HCT116 (cell line): ENCODE data around the gene MAP3K5. TPM values are rescaled to one million over a fixed set of nuclear protein-coding genes. Genes with fewer than 3 reads are reported as not detected.

Experiments used
- ATAC-seq: fragments of 200-7000 bp; cut with Tn5 transposase; 2 replicates; pipeline ENCODE4 v1.9.1; 2020; ENCODE audit warnings: mild to moderate bottlenecking, moderate library complexity
- BruUV-seq: library from RNA; stranded (reverse); fragments of 400-500 nt; replicated peaks from 2 replicates; lab custom pipeline; 2021; lab: Mats Ljungman, UMichigan
- CTCF ChIA-PET: fragments of 300-600 bp; sonication (Branson Sonifier 250); formaldehyde crosslinking; loops from one replicate; lab custom pipeline; 2021; ENCODE audit warnings: antibody characterized with exemption; lab: Charles Lee
- POLR2A ChIA-PET: fragments of 300-600, 350-600 bp; sonication (Branson Sonifier 250); formaldehyde crosslinking; loops from one replicate; lab custom pipeline; 2021; ENCODE audit warnings: antibody characterized with exemption; lab: Charles Lee
- RAD21 ChIA-PET, 2 experiments: fragments of 300-600 bp; sonication (Branson Sonifier 250); formaldehyde crosslinking; loops; one replicate each; lab custom pipeline; 2023; ENCODE audit warnings: low total read pairs in 2 of 2; ENCODE audit not compliant: uncharacterized antibody in 2 of 2, unreplicated experiment in 2 of 2, low non-redundant PET in 1 of 2; lab: Charles Lee
- DNase-seq: peaks from one replicate; pipeline ENCODE4 v3.0.0-alpha.2; 2010; ENCODE audit warnings: low read depth, low spot score
- H2AFZ ChIP-seq: fragments of 200-600 bp; shearing (Covaris generic), sonication (generic); 2 replicates; pipeline ENCODE4 v1.6.1; 2017; ENCODE audit warnings: low read depth, mixed run types, mixed read lengths, antibody characterized with exemption, low read length; ENCODE audit not compliant: poor library complexity, severe bottlenecking
- H3K27ac ChIP-seq: 2 replicates; pipeline ENCODE4 v1.5.1; 2012; ENCODE audit warnings: low read depth, low read length
- H3K27me3 ChIP-seq: fragments of 200-600 bp; sonication (generic); 2 replicates; pipeline ENCODE4 v1.6.1; 2016; ENCODE audit warnings: mixed run types, low read length, mixed read lengths; ENCODE audit not compliant: insufficient read depth
- H3K36me3 ChIP-seq, 2 experiments: fragments of 200-500 bp in 1 of 2; fragments of 200-600 bp in 1 of 2; sonication (Bioruptor generic) in 1 of 2; sonication (generic) in 1 of 2; 2 replicates each; pipeline versions ENCODE4 v1.5.1 to v1.6.1; 2014 to 2016; ENCODE audit warnings: low read length in 2 of 2, inconsistent platforms in 1 of 2, mixed read lengths in 1 of 2, mixed run types in 1 of 2; ENCODE audit not compliant: insufficient read depth in 2 of 2, control insufficient read depth in 1 of 2
- H3K4me1 ChIP-seq, 2 experiments: fragments of 200-600 bp in 1 of 2; sonication (generic) in 1 of 2; 2 replicates each; pipeline versions ENCODE4 v1.5.1 to v1.6.1; 2012 to 2017; ENCODE audit warnings: low read length in 2 of 2, inconsistent platforms in 1 of 2, mild to moderate bottlenecking in 1 of 2, mixed read lengths in 1 of 2, mixed run types in 1 of 2, moderate library complexity in 1 of 2; ENCODE audit not compliant: insufficient read depth in 2 of 2, control insufficient read depth in 1 of 2
- H3K4me2 ChIP-seq: fragments of 200-600 bp; sonication (generic); 2 replicates; pipeline ENCODE4 v1.6.1; 2017; ENCODE audit warnings: mixed run types, low read length, mixed read lengths
- H3K4me3 ChIP-seq, 2 experiments: fragments of 200-600 bp in 1 of 2; sonication (generic) in 1 of 2; replicated peaks in 1 of 2; 2 replicates each; pipeline ENCODE4 v1.5.1; 2011 to 2016; ENCODE audit warnings: low read length in 2 of 2, control low read depth in 1 of 2, low read depth in 1 of 2, mild to moderate bottlenecking in 1 of 2, mixed read lengths in 1 of 2, mixed run types in 1 of 2
- H3K79me2 ChIP-seq: fragments of 200-600 bp; sonication (generic); 2 replicates; pipeline ENCODE4 v1.6.1; 2017; ENCODE audit warnings: mild to moderate bottlenecking, mixed run types, low read length, moderate library complexity, mixed read lengths; ENCODE audit not compliant: insufficient read depth
- H3K9ac ChIP-seq: fragments of 200-600 bp; sonication (generic); 2 replicates; pipeline ENCODE4 v1.6.1; 2016; ENCODE audit warnings: low read length, mixed read lengths
- H3K9me2 ChIP-seq: fragments of 200-600 bp; sonication (generic), shearing (Covaris generic); 2 replicates; pipeline ENCODE4 v1.6.1; 2017; ENCODE audit warnings: mixed run types, mild to moderate bottlenecking, moderate library complexity; ENCODE audit not compliant: insufficient read depth
- H3K9me3 ChIP-seq, 2 experiments: fragments of 200-500 bp in 1 of 2; fragments of 200-600 bp in 1 of 2; sonication (Bioruptor generic) in 1 of 2; sonication (generic) in 1 of 2; 2 replicates each; pipeline ENCODE4 v1.6.1; 2014 to 2017; ENCODE audit warnings: low read length in 2 of 2, mixed read lengths in 2 of 2, inconsistent platforms in 1 of 2, low read depth in 1 of 2, mild to moderate bottlenecking in 1 of 2, mixed run types in 1 of 2, moderate library complexity in 1 of 2; ENCODE audit not compliant: control insufficient read depth in 1 of 2, insufficient read depth in 1 of 2
- H4K20me1 ChIP-seq: fragments of 200-600 bp; sonication (generic), shearing (Covaris generic); 2 replicates; pipeline ENCODE4 v1.6.1; 2017; ENCODE audit warnings: mixed run types, mild to moderate bottlenecking, moderate library complexity; ENCODE audit not compliant: insufficient read depth
- ATF3 ChIP-seq: IDR thresholded peaks from 2 replicates; pipeline ENCODE4 v1.6.1; 2012
- CBX3 ChIP-seq: IDR thresholded peaks from 2 replicates; pipeline ENCODE4 v1.6.1; 2012; ENCODE audit warnings: low read depth
- CEBPB ChIP-seq: IDR thresholded peaks from 2 replicates; pipeline ENCODE4 v1.6.1; 2012; ENCODE audit warnings: low read depth
- CTCF ChIP-seq, 3 experiments: fragments of 200-600 bp in 1 of 3; sonication (generic) in 1 of 3; IDR thresholded peaks in 2 of 3; conservative IDR thresholded peaks in 1 of 3; 2 replicates each; pipeline ENCODE4 v1.5.1; 2012 to 2017; ENCODE audit warnings: low read depth in 2 of 3, low read length in 2 of 3, antibody characterized with exemption in 1 of 3, borderline replicate concordance in 1 of 3, control low read depth in 1 of 3, mild to moderate bottlenecking in 1 of 3, mixed read lengths in 1 of 3, mixed run types in 1 of 3, moderate library complexity in 1 of 3; ENCODE audit not compliant: insufficient read depth in 1 of 3
- EGR1 ChIP-seq: IDR thresholded peaks from 2 replicates; pipeline ENCODE4 v1.6.1; 2012; ENCODE audit warnings: low read depth
- ELF1 ChIP-seq: IDR thresholded peaks from 2 replicates; pipeline ENCODE4 v1.6.1; 2012; ENCODE audit warnings: low read depth, borderline replicate concordance
- EZH2 ChIP-seq: fragments of 200-600 bp; sonication (generic); IDR thresholded peaks from 2 replicates; pipeline ENCODE4 v1.6.1; 2017; ENCODE audit warnings: antibody characterized with exemption, mixed run types
- JUND ChIP-seq: IDR thresholded peaks from 2 replicates; pipeline ENCODE4 v1.6.1; 2012
- MAX ChIP-seq: IDR thresholded peaks from 2 replicates; pipeline ENCODE4 v1.6.1; 2012
- POLR2AphosphoS5 ChIP-seq: IDR thresholded peaks from 2 replicates; pipeline ENCODE4 v1.6.1; 2011; ENCODE audit warnings: mild to moderate bottlenecking, low read depth, low read length, moderate library complexity
- REST ChIP-seq: IDR thresholded peaks from 2 replicates; pipeline ENCODE4 v1.6.1; 2012; ENCODE audit warnings: low read depth
- SIN3A ChIP-seq: IDR thresholded peaks from 2 replicates; pipeline ENCODE4 v1.6.1; 2012; ENCODE audit warnings: low read depth
- SP1 ChIP-seq: IDR thresholded peaks from 2 replicates; pipeline ENCODE4 v1.6.1; 2012; ENCODE audit warnings: low read depth
- SRF ChIP-seq: IDR thresholded peaks from 2 replicates; pipeline ENCODE4 v1.6.1; 2012; ENCODE audit warnings: low read depth
- TCF7L2 ChIP-seq: IDR thresholded peaks from 2 replicates; pipeline ENCODE4 v1.7.0; 2011; ENCODE audit warnings: borderline replicate concordance, inconsistent platforms; ENCODE audit not compliant: insufficient read depth, insufficient read length; ENCODE audit errors: extremely low read depth
- YY1 ChIP-seq: IDR thresholded peaks from 2 replicates; pipeline ENCODE4 v1.6.1; 2011; ENCODE audit warnings: low read length, low read depth, moderate library complexity, mild to moderate bottlenecking; ENCODE audit not compliant: insufficient replicate concordance; ENCODE audit errors: extremely low read depth
- ZBTB33 ChIP-seq: IDR thresholded peaks from 2 replicates; pipeline ENCODE4 v1.6.1; 2011; ENCODE audit warnings: mild to moderate bottlenecking, low read length, moderate library complexity; ENCODE audit not compliant: insufficient replicate concordance; ENCODE audit errors: extremely low read depth
- ZFX ChIP-seq: fragments of 450-650 bp; IDR thresholded peaks from 2 replicates; pipeline ENCODE4 v1.6.1; 2017
- ZNF274 ChIP-seq: fragments of 200-500 bp; sonication (Bioruptor generic); IDR thresholded peaks from 2 replicates; pipeline ENCODE4 v1.6.1; 2014; ENCODE audit warnings: mild to moderate bottlenecking, low read depth, low read length, inconsistent platforms
- intact Hi-C: fragments of 100-400 bp; cut with micrococcal nuclease; formaldehyde crosslinking; loops from 2 replicates; pipeline ENCODE4 v1.10.0; 2022
- total RNA-seq: library from RNA; stranded (reverse); gene quantifications from one replicate; pipeline ENCODE4 v1.2.1, GENCODE V29; 2021; ENCODE audit not compliant: unreplicated experiment

MAP3K5 gene
- total RNA-seq, 1 experiment from 2014 or later, result 11.8 TPM

GRCh38 chr6:136526937-136527336 is 265.3 kb downstream of the MAP3K5 start:
- Histone ChIP-seq H2AFZ (no peak overlapping the region), H3K9me3 (no peaks in the 10 kb centered on the region), H3K79me2 (peaks cover 42% of the 10 kb centered on the region), H3K4me2 (no peak overlapping the region), H3K4me1 (no peaks in the 10 kb centered on the region), H3K9me2 (no peaks in the 10 kb centered on the region), H3K4me3 (no peak overlapping the region), H3K36me3 (no peaks in the 10 kb centered on the region), H3K27me3 (no peaks in the 10 kb centered on the region), H3K27ac (no peak overlapping the region), H3K9ac (no peak overlapping the region), H4K20me1 (peaks cover 4% of the 10 kb centered on the region; the same call in 1 of the 2 replicates)
- TF ChIP-seq REST, result no peak
- TF ChIP-seq CTCF (IDR thresholded peaks at IDR 0.05 in 2 of 3, conservative IDR thresholded peaks at IDR 0.05 in 1 of 3; ENCODE audit: borderline replicate concordance in 1 of 3, insufficient read depth in 1 of 3, low read depth in 2 of 3, low read length in 2 of 3), result no peak
- TF ChIP-seq ZBTB33, result no peak
- TF ChIP-seq POLR2AphosphoS5, result no peak
- TF ChIP-seq CBX3, result no peak
- TF ChIP-seq TCF7L2, result no peak
- no peak for TF ChIP-seq EZH2
- no peak for TF ChIP-seq ZNF274
- no peak for TF ChIP-seq JUND
- TF ChIP-seq SP1, result no peak
- no peak for TF ChIP-seq EGR1
- no peak for TF ChIP-seq SIN3A
- no peak for TF ChIP-seq ATF3
- no peak for TF ChIP-seq SRF
- TF ChIP-seq MAX, result no peak
- TF ChIP-seq ZFX, result no peak
- TF ChIP-seq CEBPB, result no peak
- TF ChIP-seq ELF1, result no peak
- no peak for TF ChIP-seq YY1
- ChIA-PET CTCF (no interaction called here), RAD21 (no interaction called here), POLR2A (no interaction called here)
- DNase-seq, result no peak
- intact Hi-C loops, result no loop called here
- ATAC-seq, result no peak
- no TSS peak for BruUV-seq
